Endothelial cell of umbilical vein (primary cell): ENCODE results near the gene GNAO1. TPM values are rescaled to one million over a fixed set of nuclear protein-coding genes. Genes with fewer than 3 reads are reported as not detected.

ENCODE experiments used
- BruUV-seq: library from RNA; stranded (reverse); fragments of 400-500 nt; replicated peaks from 2 replicates; lab custom pipeline; 2021; lab: Mats Ljungman, UMichigan
- CTCF ChIA-PET: fragments of 300-600, 350-600 bp; sonication (Branson Sonifier 250); formaldehyde crosslinking; loops from one replicate; lab custom pipeline; 2021; ENCODE audit warnings: antibody characterized with exemption, inconsistent platforms; lab: Charles Lee
- POLR2A ChIA-PET: fragments of 300-600, 350-600 bp; sonication (Branson Sonifier 250); formaldehyde crosslinking; loops from one replicate; lab custom pipeline; 2021; ENCODE audit warnings: antibody characterized with exemption, inconsistent platforms; lab: Charles Lee
- DNase-seq: peaks from one replicate; pipeline ENCODE4 v3.0.0-alpha.2; 2011; ENCODE audit warnings: low read depth, low spot score
- FAIRE-seq: peaks from 2 replicates; lab custom pipeline; 2011; peaks lifted over from hg19 to GRCh38; lab: Jason Lieb, UNC
- H2AFZ ChIP-seq: 2 replicates; pipeline ENCODE4 v1.6.0; 2012; ENCODE audit warnings: low read depth, low read length, control low read depth, inconsistent platforms
- H3K27ac ChIP-seq: 2 replicates; pipeline ENCODE4 v1.5.1; 2011; ENCODE audit warnings: low read depth, mild to moderate bottlenecking, control low read depth, low read length, moderate library complexity; ENCODE audit not compliant: insufficient read depth
- H3K27me3 ChIP-seq, 2 experiments: 2 replicates each; pipeline versions ENCODE4 v1.6.0 to v1.6.1; 2011; ENCODE audit warnings: low read length in 2 of 2, mixed read lengths in 1 of 2; ENCODE audit not compliant: control insufficient read depth in 2 of 2, insufficient read depth in 2 of 2
- H3K36me3 ChIP-seq, 2 experiments: 2 replicates in 1 of 2; 3 replicates in 1 of 2; pipeline ENCODE4 v1.5.1; 2011; ENCODE audit warnings: low read length in 2 of 2, mild to moderate bottlenecking in 1 of 2, moderate library complexity in 1 of 2; ENCODE audit not compliant: control insufficient read depth in 2 of 2, insufficient read depth in 2 of 2; ENCODE audit errors: extremely low read depth in 1 of 2
- H3K4me1 ChIP-seq: 3 replicates; pipeline ENCODE4 v1.5.1; 2011; ENCODE audit warnings: mild to moderate bottlenecking, low read length; ENCODE audit not compliant: control insufficient read depth, insufficient read depth; ENCODE audit errors: extremely low read depth
- H3K4me2 ChIP-seq: 2 replicates; pipeline ENCODE4 v1.6.1; 2011; ENCODE audit warnings: low read length, control low read depth, mixed read lengths; ENCODE audit not compliant: insufficient read depth
- H3K4me3 ChIP-seq, 3 experiments: fragments of 200-600 bp in 1 of 3; sonication (generic), shearing (Covaris generic) in 1 of 3; replicated peaks in 1 of 3; 2 replicates each; pipeline ENCODE4 v1.5.1; 2011 to 2016; ENCODE audit warnings: control low read depth in 3 of 3, low read length in 3 of 3, mild to moderate bottlenecking in 2 of 3, inconsistent platforms in 1 of 3, low read depth in 1 of 3, moderate library complexity in 1 of 3; ENCODE audit not compliant: insufficient read depth in 1 of 3
- H3K79me2 ChIP-seq: 2 replicates; pipeline ENCODE4 v1.6.0; 2012; ENCODE audit warnings: low read length, inconsistent platforms; ENCODE audit not compliant: control insufficient read depth, insufficient read depth
- H3K9ac ChIP-seq: replicated peaks from 2 replicates; pipeline ENCODE3; 2011; ENCODE audit warnings: low read length, control low read depth; ENCODE audit not compliant: insufficient read depth; ENCODE audit errors: extremely low read depth
- H3K9me1 ChIP-seq: replicated peaks from 3 replicates; pipeline ENCODE4 v1.6.0; 2011; ENCODE audit warnings: mild to moderate bottlenecking, low read length; ENCODE audit not compliant: control insufficient read depth, insufficient read depth; ENCODE audit errors: extremely low read depth
- H3K9me3 ChIP-seq: replicated peaks from 2 replicates; pipeline ENCODE4 v1.5.1; 2012; ENCODE audit warnings: low read length, inconsistent platforms; ENCODE audit not compliant: control insufficient read depth, insufficient read depth
- H4K20me1 ChIP-seq: replicated peaks from 2 replicates; pipeline ENCODE3; 2011; ENCODE audit warnings: mild to moderate bottlenecking, low read length; ENCODE audit not compliant: control insufficient read depth, insufficient read depth; ENCODE audit errors: extremely low read depth
- EZH2 ChIP-seq: IDR thresholded peaks from 2 replicates; pipeline ENCODE4 v1.6.1; 2012; ENCODE audit warnings: borderline replicate concordance, low read depth, mild to moderate bottlenecking, moderate library complexity, low read length, inconsistent platforms; ENCODE audit not compliant: severe bottlenecking
- FOS ChIP-seq: IDR thresholded peaks from 2 replicates; pipeline ENCODE4 v1.6.1; 2011; ENCODE audit warnings: mild to moderate bottlenecking, low read length, moderate library complexity, borderline replicate concordance; ENCODE audit not compliant: insufficient read depth
- GATA2 ChIP-seq: IDR thresholded peaks from 2 replicates; pipeline ENCODE4 v1.7.0; 2011; ENCODE audit warnings: low read depth, mild to moderate bottlenecking, moderate library complexity, mixed read lengths, low read length; ENCODE audit not compliant: insufficient read length, insufficient read depth
- JUN ChIP-seq: IDR thresholded peaks from 2 replicates; pipeline ENCODE4 v1.6.1; 2011; ENCODE audit warnings: borderline replicate concordance, low read depth; ENCODE audit not compliant: insufficient read length, insufficient read depth
- MYC ChIP-seq: IDR thresholded peaks from one replicate; pipeline ENCODE4 v1.6.1; 2011; ENCODE audit warnings: mild to moderate bottlenecking, low read depth, low read length
- POLR2A ChIP-seq: IDR thresholded peaks from 2 replicates; pipeline ENCODE4 v1.6.1; 2012; ENCODE audit warnings: low read depth, mild to moderate bottlenecking, control low read depth, low read length
- POLR2AphosphoS5 ChIP-seq: IDR thresholded peaks from 2 replicates; pipeline ENCODE4 v1.6.1; 2012; ENCODE audit warnings: low read depth, mild to moderate bottlenecking, control low read depth, low read length, moderate library complexity; ENCODE audit not compliant: insufficient read depth
- dilution Hi-C: fragments of 300-500 bp; cut with MboI; formaldehyde crosslinking; loops from one replicate; pipeline ENCODE4 v1.15.0; 2019; ENCODE audit warnings: low sequenced_read_pairs; ENCODE audit not compliant: extremely low pct_ligation_motif_present
- intact Hi-C: fragments of 100-400 bp; cut with micrococcal nuclease; formaldehyde crosslinking; loops from one replicate; pipeline ENCODE4 v1.10.0; 2022
- polyA plus RNA-seq, 4 experiments: library from polyadenylated mRNA; depleted of rRNA in 3 of 4; stranded (reverse) in 3 of 4; unstranded in 1 of 4; fragments of >200 nt; gene quantifications; 2 replicates each; pipeline versions ENCODE4 v1.2.1 to v1.2.3, GENCODE V29; 2011 to 2012; ENCODE audit warnings: missing spikeins in 1 of 4
- total RNA-seq: library from RNA; stranded (reverse); gene quantifications from 2 replicates; pipeline ENCODE4 v1.2.3, GENCODE V29; 2021
- TF ChIP-seq, protein P1 (sequence below), 2 donors: IDR thresholded peaks; 1 replicate in 1 of 2; 2 replicates in 1 of 2; pipeline ENCODE4 v1.5.1; 2011; ENCODE audit warnings: low read length in 2 of 2, mild to moderate bottlenecking in 2 of 2, moderate library complexity in 2 of 2, control low read depth in 1 of 2, inconsistent platforms in 1 of 2, low read depth in 1 of 2; ENCODE audit not compliant: insufficient read depth in 1 of 2; ENCODE audit errors: extremely low read depth in 1 of 2
- TF ChIP-seq, protein P2 (sequence below): IDR thresholded peaks from 2 replicates; pipeline ENCODE4 v1.6.1; 2011; ENCODE audit not compliant: insufficient read depth, insufficient read length

Gene GNAO1
- total and polyA plus RNA-seq, 2 donors (not counting 3 experiments of a cell fraction or from before 2014, with no cell fraction given) = not detected

DNA sequence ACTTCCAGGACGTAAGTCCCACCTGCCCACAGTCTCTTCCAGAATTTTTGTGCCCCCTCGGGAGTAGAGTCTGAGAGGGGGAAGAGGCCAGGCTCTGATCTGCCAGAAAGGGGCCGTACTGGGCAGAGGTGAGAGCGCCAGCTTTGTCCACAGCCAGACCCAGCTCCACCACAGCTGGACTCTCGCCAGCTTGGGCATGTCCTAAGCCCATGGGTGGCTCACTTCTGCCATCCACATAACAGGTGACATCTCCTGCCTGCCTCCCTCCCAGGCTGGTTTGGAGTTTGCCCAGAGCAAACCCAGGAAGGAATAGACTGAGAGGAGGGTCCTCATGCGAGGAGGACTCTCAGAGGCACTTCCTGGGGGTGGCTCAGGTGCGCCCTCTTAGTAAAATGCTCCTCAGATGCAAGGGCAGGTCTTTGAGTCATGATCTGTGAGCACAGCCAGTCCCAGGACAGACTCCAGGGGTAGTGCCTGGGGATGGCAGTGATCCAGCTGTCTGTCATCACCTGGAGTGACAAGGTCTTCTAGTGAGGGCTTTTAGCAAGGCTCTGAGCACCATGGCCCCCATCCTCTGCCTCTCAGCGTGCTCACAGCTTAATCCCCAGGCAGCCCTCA lies 144.9 kb downstream of the GNAO1 start:
- no peak for FAIRE-seq
- H3K9me1 ChIP-seq = no peaks in the 10 kb centered on the region
- no peak overlapping the region for H3K4me3 ChIP-seq
- no peak overlapping the region for H3K27ac ChIP-seq
- TF ChIP-seq MYC (no peak), EZH2 (no peak), POLR2AphosphoS5 (no peak), POLR2A (no peak), FOS (no peak), GATA2 (no peak), JUN (no peak)
- TF ChIP-seq, protein P1, sequence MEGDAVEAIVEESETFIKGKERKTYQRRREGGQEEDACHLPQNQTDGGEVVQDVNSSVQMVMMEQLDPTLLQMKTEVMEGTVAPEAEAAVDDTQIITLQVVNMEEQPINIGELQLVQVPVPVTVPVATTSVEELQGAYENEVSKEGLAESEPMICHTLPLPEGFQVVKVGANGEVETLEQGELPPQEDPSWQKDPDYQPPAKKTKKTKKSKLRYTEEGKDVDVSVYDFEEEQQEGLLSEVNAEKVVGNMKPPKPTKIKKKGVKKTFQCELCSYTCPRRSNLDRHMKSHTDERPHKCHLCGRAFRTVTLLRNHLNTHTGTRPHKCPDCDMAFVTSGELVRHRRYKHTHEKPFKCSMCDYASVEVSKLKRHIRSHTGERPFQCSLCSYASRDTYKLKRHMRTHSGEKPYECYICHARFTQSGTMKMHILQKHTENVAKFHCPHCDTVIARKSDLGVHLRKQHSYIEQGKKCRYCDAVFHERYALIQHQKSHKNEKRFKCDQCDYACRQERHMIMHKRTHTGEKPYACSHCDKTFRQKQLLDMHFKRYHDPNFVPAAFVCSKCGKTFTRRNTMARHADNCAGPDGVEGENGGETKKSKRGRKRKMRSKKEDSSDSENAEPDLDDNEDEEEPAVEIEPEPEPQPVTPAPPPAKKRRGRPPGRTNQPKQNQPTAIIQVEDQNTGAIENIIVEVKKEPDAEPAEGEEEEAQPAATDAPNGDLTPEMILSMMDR (IDR thresholded peaks at IDR 0.05; ENCODE audit: extremely low read depth in 1 of 2, insufficient read depth in 1 of 2, low read depth in 1 of 2, low read length in 2 of 2) = no peak
- TF ChIP-seq, protein P2, sequence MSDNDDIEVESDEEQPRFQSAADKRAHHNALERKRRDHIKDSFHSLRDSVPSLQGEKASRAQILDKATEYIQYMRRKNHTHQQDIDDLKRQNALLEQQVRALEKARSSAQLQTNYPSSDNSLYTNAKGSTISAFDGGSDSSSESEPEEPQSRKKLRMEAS = no peak
- H4K20me1 ChIP-seq = no peaks in the 10 kb centered on the region
- no peak overlapping the region for H3K4me2 ChIP-seq
- intact Hi-C loops = no loop called here
- H3K9ac ChIP-seq = no peak overlapping the region
- BruUV-seq = no TSS peak
- H3K79me2 ChIP-seq = no peaks in the 10 kb centered on the region
- CTCF ChIA-PET = interaction anchor here (1.0 kb wide), 1 partner anchor 21 kb away, joined by 3 read pairs; no protein-coding TSS in a partner anchor
- H3K4me1 ChIP-seq = no peaks in the 10 kb centered on the region
- dilution Hi-C loops = no loop called here
- H3K27me3 ChIP-seq = no peaks in the 10 kb centered on the region
- DNase-seq = no peak
- H3K36me3 ChIP-seq = no peaks in the 10 kb centered on the region
- POLR2A ChIA-PET = no interaction called here
- no peaks in the 10 kb centered on the region for H3K9me3 ChIP-seq
- H2AFZ ChIP-seq = no peak overlapping the region
